Hepatocyte (in vitro differentiated cells): ENCODE results near the gene SAMD14.

ENCODE experiments used
- EZH2 ChIP-seq: fragments of 200-600 bp; sonication (generic); IDR thresholded peaks from 2 replicates; pipeline ENCODE4 v1.6.1; 2016; ENCODE audit warnings: antibody characterized with exemption, mild to moderate bottlenecking, borderline replicate concordance
- TF ChIP-seq, protein P1 (sequence below): fragments of 200-600 bp; sonication (generic); IDR thresholded peaks from 2 replicates; pipeline ENCODE4 v1.5.1; 2016; ENCODE audit warnings: antibody characterized with exemption, mild to moderate bottlenecking; ENCODE audit not compliant: poor library complexity

DNA sequence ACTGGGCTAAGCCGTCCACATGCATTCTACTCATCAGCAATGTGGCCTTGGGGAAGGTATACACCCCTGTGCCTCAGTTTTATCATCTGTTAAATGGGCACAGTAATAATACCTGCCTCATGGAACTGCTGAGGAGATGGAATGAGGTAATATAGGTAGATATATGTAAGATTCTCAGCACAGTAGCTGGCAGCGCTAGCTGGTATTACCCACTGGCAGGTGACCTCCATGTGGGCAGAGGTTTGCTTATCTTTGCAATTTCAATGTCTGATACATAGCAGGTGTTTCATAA lies 34.7 kb upstream of the SAMD14 start:
- TF ChIP-seq, protein P1, sequence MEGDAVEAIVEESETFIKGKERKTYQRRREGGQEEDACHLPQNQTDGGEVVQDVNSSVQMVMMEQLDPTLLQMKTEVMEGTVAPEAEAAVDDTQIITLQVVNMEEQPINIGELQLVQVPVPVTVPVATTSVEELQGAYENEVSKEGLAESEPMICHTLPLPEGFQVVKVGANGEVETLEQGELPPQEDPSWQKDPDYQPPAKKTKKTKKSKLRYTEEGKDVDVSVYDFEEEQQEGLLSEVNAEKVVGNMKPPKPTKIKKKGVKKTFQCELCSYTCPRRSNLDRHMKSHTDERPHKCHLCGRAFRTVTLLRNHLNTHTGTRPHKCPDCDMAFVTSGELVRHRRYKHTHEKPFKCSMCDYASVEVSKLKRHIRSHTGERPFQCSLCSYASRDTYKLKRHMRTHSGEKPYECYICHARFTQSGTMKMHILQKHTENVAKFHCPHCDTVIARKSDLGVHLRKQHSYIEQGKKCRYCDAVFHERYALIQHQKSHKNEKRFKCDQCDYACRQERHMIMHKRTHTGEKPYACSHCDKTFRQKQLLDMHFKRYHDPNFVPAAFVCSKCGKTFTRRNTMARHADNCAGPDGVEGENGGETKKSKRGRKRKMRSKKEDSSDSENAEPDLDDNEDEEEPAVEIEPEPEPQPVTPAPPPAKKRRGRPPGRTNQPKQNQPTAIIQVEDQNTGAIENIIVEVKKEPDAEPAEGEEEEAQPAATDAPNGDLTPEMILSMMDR: no peak
- no peak for TF ChIP-seq EZH2
